Adrenal gland (tissue), 5 donors: ENCODE results near the gene COPG2.

ENCODE experiments used
- CTCF ChIP-seq, 6 experiments: fragments of 450-650 bp in 4 of 6; fragments of 200-600 bp in 2 of 6; sonication (generic) in 1 of 6; IDR thresholded peaks; 1 replicate in 5 of 6; 2 replicates in 1 of 6; pipeline versions ENCODE4 v1.5.1 to v1.8.0; 2016 to 2021; ENCODE audit warnings: antibody characterized with exemption in 6 of 6, mild to moderate bottlenecking in 2 of 6, moderate library complexity in 1 of 6
- POLR2A ChIP-seq, 2 donors: fragments of 450-650 bp; IDR thresholded peaks; one replicate each; pipeline ENCODE4 v1.6.1; 2017; ENCODE audit warnings: antibody characterized with exemption in 2 of 2, mild to moderate bottlenecking in 2 of 2, moderate library complexity in 1 of 2
- donor health status: DM: no; HTN: no; CAD: no.

- TF ChIP-seq CTCF (IDR thresholded peaks at IDR 0.05) (no peak), POLR2A (IDR thresholded peaks at IDR 0.05) (no peak)
Observed at GRCh38 chr7:130513447-130513846, 155.1 kb downstream of the COPG2 start.
